DOHH2 (cell line): ENCODE data around the gene RAB10.

Source experiments
- H3F3A ChIP-seq: fragments of 200-600 bp; sonication (generic), shearing (Covaris generic); 2 replicates; pipeline ENCODE4 v1.6.0; 2016; ENCODE audit warnings: antibody characterized with exemption, mild to moderate bottlenecking; ENCODE audit not compliant: control insufficient read depth, insufficient read depth
- H3K27ac ChIP-seq: fragments of 200-600 bp; sonication (generic); 2 replicates; pipeline ENCODE4 v1.5.1; 2014; ENCODE audit warnings: low read depth, mild to moderate bottlenecking, low read length, moderate library complexity
- H3K27me3 ChIP-seq: fragments of 200-600 bp; sonication (generic); 2 replicates; pipeline ENCODE4 v1.6.1; 2014; ENCODE audit warnings: mild to moderate bottlenecking, low read length, mixed read lengths; ENCODE audit not compliant: control insufficient read depth
- H3K36me3 ChIP-seq: fragments of 200-600 bp; sonication (generic); 2 replicates; pipeline ENCODE4 v1.6.1; 2014; ENCODE audit warnings: mild to moderate bottlenecking, low read length, moderate library complexity, mixed read lengths; ENCODE audit not compliant: control insufficient read depth
- H3K4me1 ChIP-seq: fragments of 200-600 bp; sonication (generic); 2 replicates; pipeline ENCODE4 v1.6.1; 2014; ENCODE audit warnings: mild to moderate bottlenecking, low read length, mixed read lengths; ENCODE audit not compliant: control insufficient read depth
- H3K4me2 ChIP-seq: fragments of 200-600 bp; sonication (generic); 2 replicates; pipeline ENCODE4 v1.6.0; 2014; ENCODE audit warnings: mild to moderate bottlenecking, low read length, moderate library complexity
- H3K4me3 ChIP-seq: fragments of 200-600 bp; sonication (generic); 2 replicates; pipeline ENCODE4 v1.5.1; 2014; ENCODE audit warnings: mild to moderate bottlenecking, low read length, mixed read lengths
- H3K79me2 ChIP-seq: fragments of 200-600 bp; sonication (generic); 2 replicates; pipeline ENCODE4 v1.6.1; 2014; ENCODE audit warnings: mild to moderate bottlenecking, low read length, mixed read lengths; ENCODE audit not compliant: control insufficient read depth
- H3K9me2 ChIP-seq: fragments of 200-600 bp; sonication (generic); replicated peaks from 2 replicates; pipeline ENCODE4 v1.6.1; 2014; ENCODE audit warnings: mild to moderate bottlenecking, low read length, mixed read lengths; ENCODE audit not compliant: control insufficient read depth
- H3K9me3 ChIP-seq: fragments of 200-600 bp; sonication (generic); 2 replicates; pipeline ENCODE4 v1.6.1; 2014; ENCODE audit warnings: antibody characterized with exemption, low read length, mixed read lengths; ENCODE audit not compliant: control insufficient read depth, insufficient read depth
- H4K20me1 ChIP-seq: fragments of 200-600 bp; sonication (generic); 2 replicates; pipeline ENCODE4 v1.6.0; 2014; ENCODE audit warnings: low read depth, mild to moderate bottlenecking, antibody characterized with exemption, low read length, moderate library complexity; ENCODE audit not compliant: control insufficient read depth, insufficient read depth
- CTCF ChIP-seq: fragments of 200-600 bp; sonication (generic); IDR thresholded peaks from one replicate; pipeline ENCODE4 v1.5.1; 2014; ENCODE audit warnings: antibody characterized with exemption, mild to moderate bottlenecking, low read depth, low read length; ENCODE audit not compliant: poor library complexity, severe bottlenecking
- EZH2phosphoT487 ChIP-seq: fragments of 200-600 bp; sonication (generic); IDR thresholded peaks from 2 replicates; pipeline ENCODE4 v1.6.1; 2017; ENCODE audit warnings: borderline replicate concordance, mild to moderate bottlenecking, antibody characterized with exemption, low read length, moderate library complexity, mixed read lengths

The RAB10 gene

GRCh38 chr2:26112201-26112600, 78.3 kb downstream of the RAB10 start:
- H3K27me3 ChIP-seq = no peaks in the 10 kb centered on the region
- H3K79me2 ChIP-seq = peaks cover 10% of the 10 kb centered on the region
- no peaks in the 10 kb centered on the region for H3F3A ChIP-seq
- no peak overlapping the region for H3K4me3 ChIP-seq
- no peaks in the 10 kb centered on the region for H3K9me2 ChIP-seq
- H3K36me3 ChIP-seq = peaks cover 25% of the 10 kb centered on the region
- no peak overlapping the region for H3K27ac ChIP-seq
- TF ChIP-seq EZH2phosphoT487 (no peak), CTCF (no peak)
- no peaks in the 10 kb centered on the region for H3K4me1 ChIP-seq
- H4K20me1 ChIP-seq = no peaks in the 10 kb centered on the region
- no peaks in the 10 kb centered on the region for H3K9me3 ChIP-seq
- H3K4me2 ChIP-seq = no peak overlapping the region

- Histone ChIP-seq H3K4me1 (no peaks in the 10 kb centered on the region), H3K79me2 (peaks cover 6% of the 10 kb centered on the region), H3K36me3 (peaks cover 25% of the 10 kb centered on the region), H3F3A (no peaks in the 10 kb centered on the region), H3K27ac (no peak overlapping the region), H3K27me3 (no peaks in the 10 kb centered on the region), H4K20me1 (no peaks in the 10 kb centered on the region; the same call in 1 of the 2 replicates), H3K9me2 (no peaks in the 10 kb centered on the region), H3K4me3 (no peak overlapping the region), H3K9me3 (no peaks in the 10 kb centered on the region), H3K4me2 (no peak overlapping the region)
- TF ChIP-seq EZH2phosphoT487 (no peak), CTCF (no peak)
Measured at GRCh38 chr2:26114151-26114550, 80.3 kb downstream of the RAB10 start.

GRCh38 chr2:26118682-26119081, 84.8 kb downstream of the RAB10 start:
- H3K4me2 ChIP-seq = no peak overlapping the region
- H3K4me1 ChIP-seq = no peaks in the 10 kb centered on the region
- TF ChIP-seq CTCF = no peak
- no peak for TF ChIP-seq EZH2phosphoT487
- no peaks in the 10 kb centered on the region; the same call in 1 of the 2 replicates for H3F3A ChIP-seq
- H3K27ac ChIP-seq = no peak overlapping the region
- no peak overlapping the region for H3K4me3 ChIP-seq
- peaks cover 7% of the 10 kb centered on the region for H4K20me1 ChIP-seq
- peaks cover 9% of the 10 kb centered on the region; the same call in 1 of the 2 replicates for H3K36me3 ChIP-seq
- no peaks in the 10 kb centered on the region for H3K27me3 ChIP-seq
- H3K9me2 ChIP-seq = no peaks in the 10 kb centered on the region
- H3K9me3 ChIP-seq = no peaks in the 10 kb centered on the region
- H3K79me2 ChIP-seq = peaks cover 17% of the 10 kb centered on the region
